ENCODE measurements around the gene EYS.

Gene EYS

GRCh38 chr6:64872633-64873032, 834.4 kb downstream of the EYS start:
- TF ChIP-seq CTCF (conservative IDR thresholded peaks at IDR 0.05; ENCODE audit: control insufficient read depth, insufficient read depth, low read depth, low read length), result no peak
- no peak for DNase-seq (ENCODE audit: low read depth)
- no peak overlapping the region for H3K4me3 ChIP-seq (ENCODE audit: control insufficient read depth, low read depth, low read length)

GRCh38 chr6:64861039-64861651, 845.9 kb downstream of the EYS start:
- no peak for DNase-seq (ENCODE audit: low read depth)
- no peak overlapping the region for H3K4me3 ChIP-seq (ENCODE audit: control insufficient read depth, low read depth, low read length)
- TF ChIP-seq CTCF (conservative IDR thresholded peaks at IDR 0.05; ENCODE audit: control insufficient read depth, insufficient read depth, low read depth, low read length), result no peak

- DNase-seq (ENCODE audit: low read depth), result no peak
- TF ChIP-seq CTCF (conservative IDR thresholded peaks at IDR 0.05; ENCODE audit: control insufficient read depth, insufficient read depth, low read depth, low read length), result no peak
- no peak overlapping the region for H3K4me3 ChIP-seq (ENCODE audit: control insufficient read depth, low read depth, low read length)
Observed at GRCh38 chr6:64860203-64860602, 846.8 kb downstream of the EYS start.

- DNase-seq (ENCODE audit: low read depth), result no peak
- H3K4me3 ChIP-seq (ENCODE audit: control insufficient read depth, low read depth, low read length), result no peak overlapping the region
- no peak for TF ChIP-seq CTCF (conservative IDR thresholded peaks at IDR 0.05; ENCODE audit: control insufficient read depth, insufficient read depth, low read depth, low read length)
Observed at GRCh38 chr6:64850121-64850520, 856.9 kb downstream of the EYS start.

- H3K4me3 ChIP-seq (ENCODE audit: control insufficient read depth, low read depth, low read length), result no peak overlapping the region
- no peak for DNase-seq (ENCODE audit: low read depth)
Observed at GRCh38 chr6:64848467-64848866, 858.6 kb downstream of the EYS start.

GRCh38 chr6:64847396-64847795, 859.6 kb downstream of the EYS start:
- DNase-seq (ENCODE audit: low read depth), result no peak
- no peak for TF ChIP-seq CTCF (conservative IDR thresholded peaks at IDR 0.05; ENCODE audit: control insufficient read depth, insufficient read depth, low read depth, low read length)
- no peak overlapping the region for H3K4me3 ChIP-seq (ENCODE audit: control insufficient read depth, low read depth, low read length)

More at GRCh38 chr6:64848467-64848866, 858.6 kb downstream of the EYS start:
- no peak for TF ChIP-seq CTCF (conservative IDR thresholded peaks at IDR 0.05; ENCODE audit: control insufficient read depth, insufficient read depth, low read depth, low read length)

GRCh38 chr6:64838726-64839125, 868.3 kb downstream of the EYS start:
- H3K4me3 ChIP-seq (ENCODE audit: control insufficient read depth, low read depth, low read length), result no peak overlapping the region
- DNase-seq (ENCODE audit: low read depth), result no peak
- no peak for TF ChIP-seq CTCF (conservative IDR thresholded peaks at IDR 0.05; ENCODE audit: control insufficient read depth, insufficient read depth, low read depth, low read length)

Data from fibroblast of mammary gland (primary cell).